Left ventricle myocardium inferior (tissue), 1 donor: ENCODE measurements around the gene ZNF445. TPM values are rescaled to one million over a fixed set of nuclear protein-coding genes. Genes with fewer than 3 reads are reported as not detected.
"Not testable (repeated sequence)": the region's sequence is repeated elsewhere in the genome, so short reads cannot be mapped to it uniquely, and the experiment has no call there.

ENCODE experiments used
- DNase-seq: peaks from one replicate; pipeline ENCODE4 v3.0.0-alpha.2; 2020
- H3K27ac ChIP-seq: fragments of 200-600 bp; replicated peaks from 2 replicates; pipeline ENCODE4 v1.8.0; 2021
- H3K27me3 ChIP-seq: fragments of 200-600 bp; 2 replicates; pipeline ENCODE4 v1.8.0; 2021; ENCODE audit warnings: low read depth
- H3K36me3 ChIP-seq: fragments of 200-600 bp; 2 replicates; pipeline ENCODE4 v1.8.0; 2021
- H3K4me1 ChIP-seq: fragments of 200-600 bp; 2 replicates; pipeline ENCODE4 v1.8.0; 2021
- H3K4me3 ChIP-seq: fragments of 200-600 bp; 2 replicates; pipeline ENCODE4 v1.8.0; 2021; ENCODE audit warnings: mild to moderate bottlenecking, moderate library complexity
- H3K9me3 ChIP-seq: fragments of 200-600 bp; replicated peaks from 2 replicates; pipeline ENCODE4 v1.8.0; 2021
- CTCF ChIP-seq: fragments of 200-600 bp; IDR thresholded peaks from 2 replicates; pipeline ENCODE4 v1.8.0; 2021; ENCODE audit warnings: antibody characterized with exemption, mild to moderate bottlenecking, borderline replicate concordance
- intact Hi-C: fragments of 100-400 bp; cut with micrococcal nuclease; formaldehyde crosslinking; loops from one replicate; pipeline ENCODE4 v1.11.0; 2022
- total RNA-seq: library from RNA; stranded (reverse); fragmentation: NEBNext Ultra II Directional; extraction: Animal tissue kit (Norgen Biotek cat#: 25700); gene quantifications from one replicate; pipeline ENCODE4 v1.2.1, GENCODE V29; 2021
- donor health status: DM: no; HTN: yes; CAD: no; lungs with severe emphysema.

ZNF445 gene
- total RNA-seq, 1 donor from 2014 or later, result 11.8 TPM

- H3K27ac ChIP-seq, result no peak overlapping the region
- intact Hi-C loops, result no loop called here
- no peaks in the 10 kb centered on the region for H3K4me1 ChIP-seq
- TF ChIP-seq CTCF, result no peak
- no peak overlapping the region for H3K4me3 ChIP-seq
- H3K9me3 ChIP-seq, result no peaks in the 10 kb centered on the region
- DNase-seq, result no peak
- H3K27me3 ChIP-seq, result no peaks in the 10 kb centered on the region
- H3K36me3 ChIP-seq, result no peaks in the 10 kb centered on the region
These were observed 56.2 kb downstream of the ZNF445 start for GRCh38 chr3:44421280-44421679.

- H3K27ac ChIP-seq, result no peak overlapping the region
- H3K9me3 ChIP-seq, result no peaks in the 10 kb centered on the region
- no peak overlapping the region for H3K4me3 ChIP-seq
- H3K27me3 ChIP-seq, result no peaks in the 10 kb centered on the region
- intact Hi-C loops, result no loop called here
- TF ChIP-seq CTCF, result no peak
- no peaks in the 10 kb centered on the region for H3K4me1 ChIP-seq
- DNase-seq, result no peak
- no peaks in the 10 kb centered on the region for H3K36me3 ChIP-seq
These were observed 56.8 kb downstream of the ZNF445 start for GRCh38 chr3:44420676-44421075.

DNA sequence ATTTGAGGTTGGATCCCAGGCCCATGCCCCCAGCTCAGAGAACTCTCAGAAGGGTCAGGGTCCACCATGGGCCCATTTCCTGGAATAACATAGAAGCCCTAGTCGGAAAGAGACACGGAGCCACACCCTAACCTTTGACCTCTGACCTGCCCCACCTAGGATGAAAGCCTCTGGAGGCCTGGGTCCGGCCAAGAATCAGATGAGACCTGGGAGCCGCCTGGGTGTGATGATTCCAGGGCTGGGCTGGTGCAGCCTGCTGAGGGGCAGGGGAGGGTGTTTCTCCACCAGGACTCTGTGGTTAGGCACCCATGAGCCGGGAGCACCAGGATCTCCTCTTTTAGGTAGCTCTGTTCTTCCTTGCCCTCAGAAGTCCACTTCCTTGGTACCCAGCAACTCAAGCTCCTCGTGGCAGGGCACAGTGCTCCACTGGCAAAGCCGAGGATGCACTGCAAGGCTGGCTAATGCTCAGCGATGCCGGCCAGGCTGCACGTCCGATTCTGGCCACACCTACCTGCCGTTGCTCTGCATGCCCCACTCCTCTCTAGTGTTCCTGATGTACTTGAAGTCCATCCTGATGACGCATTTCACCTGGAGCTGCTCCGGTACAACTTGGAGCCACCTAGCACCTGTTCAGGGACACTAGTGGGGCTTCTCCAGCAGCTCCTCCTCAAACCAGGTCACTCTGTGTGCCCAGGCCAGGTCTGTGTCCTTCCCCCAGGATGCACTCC lies 57.4 kb downstream of the ZNF445 start:
- Histone ChIP-seq H3K27me3 (no peaks in the 10 kb centered on the region), H3K4me1 (no peaks in the 10 kb centered on the region), H3K4me3 (no peak overlapping the region), H3K27ac (no peak overlapping the region), H3K36me3 (no peaks in the 10 kb centered on the region), H3K9me3 (no peaks in the 10 kb centered on the region)
- TF ChIP-seq CTCF, result no peak
- intact Hi-C loops, result no loop called here
- DNase-seq, result no peak

DNA sequence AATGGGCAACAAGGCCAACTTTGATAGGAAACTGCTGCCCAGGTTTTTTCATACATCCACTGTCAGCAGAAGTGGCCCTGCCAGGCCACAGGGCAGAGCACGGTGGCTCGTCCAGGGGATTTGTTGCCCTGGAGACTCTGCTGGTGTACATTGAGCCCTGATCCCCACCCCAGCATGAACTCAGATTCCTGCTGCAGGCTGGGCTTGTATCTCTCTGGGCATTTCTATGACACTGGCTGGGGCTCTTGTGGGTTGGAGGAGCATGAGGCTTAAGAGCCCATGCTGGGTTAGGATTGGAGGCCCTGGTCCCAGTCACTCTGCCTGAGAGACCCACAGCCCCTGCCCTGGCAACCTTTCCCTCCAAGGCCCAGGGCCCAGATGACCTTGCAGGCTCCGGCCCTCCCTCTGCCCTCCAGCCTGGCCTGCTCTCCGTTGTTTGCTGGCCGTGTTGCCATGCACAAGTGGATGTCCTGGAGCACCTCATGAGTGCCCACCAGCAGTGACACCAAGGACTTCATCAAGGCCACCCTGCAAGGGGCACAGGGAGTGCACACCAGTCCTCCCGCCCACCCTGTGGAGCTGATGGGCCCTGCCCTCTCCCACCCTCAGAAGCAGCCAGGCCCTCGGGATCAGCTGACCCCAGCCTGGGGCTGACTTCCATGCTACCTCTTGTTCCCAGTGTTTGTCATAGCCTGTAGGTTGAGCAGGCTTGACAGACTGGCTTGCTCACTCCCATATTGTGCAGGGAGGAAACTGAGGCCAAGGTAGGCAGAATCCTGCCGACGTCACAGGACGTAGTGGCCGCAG lies 58.2 kb downstream of the ZNF445 start:
- no peak for TF ChIP-seq CTCF
- DNase-seq, result no peak
- Histone ChIP-seq H3K4me1 (no peaks in the 10 kb centered on the region), H3K36me3 (no peaks in the 10 kb centered on the region), H3K9me3 (no peaks in the 10 kb centered on the region), H3K4me3 (no peak overlapping the region), H3K27ac (no peak overlapping the region), H3K27me3 (no peaks in the 10 kb centered on the region)
- intact Hi-C loops, result no loop called here

DNA sequence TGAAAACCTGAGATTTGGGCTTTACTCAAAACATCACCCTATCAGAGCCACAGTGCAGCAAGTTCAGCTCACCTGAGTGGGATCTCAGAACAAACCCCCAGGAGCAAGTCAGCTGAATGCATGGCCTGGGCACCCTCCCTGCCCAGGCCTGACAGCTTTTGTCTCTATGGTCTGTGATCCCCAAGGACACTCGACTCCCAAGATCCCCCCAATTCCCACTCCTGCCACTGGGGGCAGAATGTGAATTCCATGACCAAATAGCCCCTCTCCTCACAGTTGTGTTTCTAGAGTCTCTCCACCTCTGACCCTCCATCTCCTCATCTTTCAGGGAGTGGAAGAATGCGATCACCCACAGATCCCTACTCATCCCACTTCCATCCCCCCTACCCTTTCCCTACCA lies 58.9 kb downstream of the ZNF445 start:
- H3K27ac ChIP-seq, result no peak overlapping the region
- no peak for DNase-seq
- no peak overlapping the region for H3K4me3 ChIP-seq
- H3K4me1 ChIP-seq, result no peaks in the 10 kb centered on the region
- peak; percentile 32 for TF ChIP-seq CTCF
- H3K36me3 ChIP-seq, result no peaks in the 10 kb centered on the region
- H3K9me3 ChIP-seq, result no peaks in the 10 kb centered on the region
- intact Hi-C loops, result no loop called here
- H3K27me3 ChIP-seq, result no peaks in the 10 kb centered on the region

DNA sequence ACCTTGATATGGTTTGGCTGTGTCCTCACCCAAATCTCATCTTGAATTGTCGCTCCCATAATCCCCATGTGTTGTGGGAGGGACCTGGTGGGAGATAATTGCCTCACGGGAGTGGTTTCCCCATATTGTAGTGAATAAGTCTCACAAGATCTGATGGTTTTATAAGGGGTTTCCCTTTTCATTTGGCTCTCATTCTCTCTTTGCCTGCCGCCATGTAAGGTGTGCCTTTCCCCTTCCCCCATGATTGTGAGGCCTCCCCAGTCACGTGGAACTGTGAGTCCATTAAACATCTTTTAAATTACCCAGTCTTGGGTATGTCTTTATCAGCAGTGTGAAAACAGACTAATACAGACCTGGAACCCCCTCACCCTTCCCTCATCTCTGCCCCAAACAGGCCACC lies 59.4 kb downstream of the ZNF445 start:
- H3K4me3 ChIP-seq, intact Hi-C loops, H3K27ac ChIP-seq, H3K27me3 ChIP-seq, H3K36me3 ChIP-seq, H3K9me3 ChIP-seq, DNase-seq, H3K4me1 ChIP-seq: not testable (repeated sequence)
